KMS-11 (cell line): Measurements from ENCODE around the gene ZNF71.

Experiments
- H2AFZ ChIP-seq: fragments of 200-600 bp; sonication (generic); 2 replicates; pipeline ENCODE4 v1.6.1; 2016; ENCODE audit warnings: antibody characterized with exemption, mixed run types, low read depth
- H3K27ac ChIP-seq: fragments of 200-600 bp; sonication (generic); 2 replicates; pipeline ENCODE4 v1.6.1; 2016; ENCODE audit warnings: mild to moderate bottlenecking, mixed run types
- H3K27me3 ChIP-seq: fragments of 200-600 bp; sonication (generic); 2 replicates; pipeline ENCODE4 v1.6.1; 2017; ENCODE audit warnings: mild to moderate bottlenecking, low read depth, mixed run types, moderate library complexity; ENCODE audit not compliant: insufficient read depth
- H3K36me3 ChIP-seq: fragments of 200-600 bp; sonication (generic); 2 replicates; pipeline ENCODE4 v1.6.1; 2017; ENCODE audit warnings: mild to moderate bottlenecking, mixed run types; ENCODE audit not compliant: insufficient read depth
- H3K4me1 ChIP-seq: fragments of 200-600 bp; sonication (generic); 2 replicates; pipeline ENCODE4 v1.6.1; 2016; ENCODE audit warnings: mild to moderate bottlenecking, low read depth, mixed run types; ENCODE audit not compliant: poor library complexity, severe bottlenecking
- H3K4me2 ChIP-seq: fragments of 200-600 bp; sonication (generic); 2 replicates; pipeline ENCODE4 v1.7.0; 2016; ENCODE audit warnings: mild to moderate bottlenecking, mixed run types
- H3K4me3 ChIP-seq: fragments of 200-600 bp; sonication (generic); IDR thresholded peaks from 2 replicates; pipeline ENCODE4 v1.6.1; 2017; ENCODE audit warnings: low read depth, low read length, mixed read lengths; ENCODE audit not compliant: insufficient read depth
- H3K79me2 ChIP-seq: fragments of 200-600 bp; sonication (generic); 2 replicates; pipeline ENCODE4 v1.6.1; 2016; ENCODE audit warnings: low read depth, mixed run types; ENCODE audit not compliant: insufficient read depth
- H3K9ac ChIP-seq: fragments of 200-600 bp; sonication (generic); 2 replicates; pipeline ENCODE4 v1.6.1; 2016; ENCODE audit warnings: mild to moderate bottlenecking, mixed run types
- H4K20me1 ChIP-seq: fragments of 200-600 bp; sonication (generic); 2 replicates; pipeline ENCODE4 v1.6.1; 2016; ENCODE audit warnings: mild to moderate bottlenecking, mixed run types; ENCODE audit not compliant: insufficient read depth
- TF ChIP-seq, protein P1 (sequence below): fragments of 200-600 bp; sonication (generic); conservative IDR thresholded peaks from 2 replicates; pipeline ENCODE4 v1.6.1; 2017; ENCODE audit warnings: low read depth, mild to moderate bottlenecking, antibody characterized with exemption, low read length, moderate library complexity, mixed read lengths

The ZNF71 gene

DNA sequence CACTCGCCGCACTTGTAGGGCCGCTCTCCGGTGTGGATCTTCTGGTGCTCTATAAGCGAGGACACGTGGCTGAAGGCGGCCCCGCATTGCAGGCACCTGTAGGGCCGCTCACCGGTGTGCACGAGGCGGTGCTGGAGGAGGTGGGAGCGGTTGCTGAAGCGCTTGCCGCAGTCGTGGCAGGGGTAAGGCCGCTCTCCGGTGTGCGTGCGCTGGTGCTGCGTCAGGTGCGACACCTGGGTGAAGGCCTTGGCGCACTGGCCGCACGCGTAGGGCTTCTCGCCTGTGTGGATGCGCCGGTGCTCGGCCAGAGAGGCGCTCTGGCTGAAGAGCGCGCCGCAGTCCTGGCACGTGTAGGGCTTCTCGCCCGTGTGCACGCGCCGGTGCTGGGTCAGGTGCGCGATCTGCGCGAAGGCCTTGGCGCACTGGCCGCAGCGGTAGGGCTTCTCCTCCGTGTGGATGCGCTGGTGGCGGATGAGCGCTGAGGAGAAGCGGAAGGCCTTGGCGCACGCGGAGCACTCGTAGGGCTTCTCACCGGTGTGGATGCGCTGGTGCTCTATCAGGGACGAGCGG, 68.9 kb downstream of the ZNF71 start:
- Histone ChIP-seq H2AFZ (no peak overlapping the region), H3K27me3 (no peaks in the 10 kb centered on the region), H3K4me2 (no peak overlapping the region), H4K20me1 (no peaks in the 10 kb centered on the region), H3K36me3 (no peaks in the 10 kb centered on the region), H3K79me2 (no peaks in the 10 kb centered on the region), H3K9ac (no peak overlapping the region), H3K4me3 (no peak overlapping the region), H3K27ac (no peak overlapping the region), H3K4me1 (no peaks in the 10 kb centered on the region)
- TF ChIP-seq, protein P1, sequence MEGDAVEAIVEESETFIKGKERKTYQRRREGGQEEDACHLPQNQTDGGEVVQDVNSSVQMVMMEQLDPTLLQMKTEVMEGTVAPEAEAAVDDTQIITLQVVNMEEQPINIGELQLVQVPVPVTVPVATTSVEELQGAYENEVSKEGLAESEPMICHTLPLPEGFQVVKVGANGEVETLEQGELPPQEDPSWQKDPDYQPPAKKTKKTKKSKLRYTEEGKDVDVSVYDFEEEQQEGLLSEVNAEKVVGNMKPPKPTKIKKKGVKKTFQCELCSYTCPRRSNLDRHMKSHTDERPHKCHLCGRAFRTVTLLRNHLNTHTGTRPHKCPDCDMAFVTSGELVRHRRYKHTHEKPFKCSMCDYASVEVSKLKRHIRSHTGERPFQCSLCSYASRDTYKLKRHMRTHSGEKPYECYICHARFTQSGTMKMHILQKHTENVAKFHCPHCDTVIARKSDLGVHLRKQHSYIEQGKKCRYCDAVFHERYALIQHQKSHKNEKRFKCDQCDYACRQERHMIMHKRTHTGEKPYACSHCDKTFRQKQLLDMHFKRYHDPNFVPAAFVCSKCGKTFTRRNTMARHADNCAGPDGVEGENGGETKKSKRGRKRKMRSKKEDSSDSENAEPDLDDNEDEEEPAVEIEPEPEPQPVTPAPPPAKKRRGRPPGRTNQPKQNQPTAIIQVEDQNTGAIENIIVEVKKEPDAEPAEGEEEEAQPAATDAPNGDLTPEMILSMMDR: no peak

- no peak overlapping the region for H2AFZ ChIP-seq
- H3K9ac ChIP-seq: no peak overlapping the region
These were observed 69.4 kb downstream of the ZNF71 start for GRCh38 chr19:56664511-56664910.

DNA sequence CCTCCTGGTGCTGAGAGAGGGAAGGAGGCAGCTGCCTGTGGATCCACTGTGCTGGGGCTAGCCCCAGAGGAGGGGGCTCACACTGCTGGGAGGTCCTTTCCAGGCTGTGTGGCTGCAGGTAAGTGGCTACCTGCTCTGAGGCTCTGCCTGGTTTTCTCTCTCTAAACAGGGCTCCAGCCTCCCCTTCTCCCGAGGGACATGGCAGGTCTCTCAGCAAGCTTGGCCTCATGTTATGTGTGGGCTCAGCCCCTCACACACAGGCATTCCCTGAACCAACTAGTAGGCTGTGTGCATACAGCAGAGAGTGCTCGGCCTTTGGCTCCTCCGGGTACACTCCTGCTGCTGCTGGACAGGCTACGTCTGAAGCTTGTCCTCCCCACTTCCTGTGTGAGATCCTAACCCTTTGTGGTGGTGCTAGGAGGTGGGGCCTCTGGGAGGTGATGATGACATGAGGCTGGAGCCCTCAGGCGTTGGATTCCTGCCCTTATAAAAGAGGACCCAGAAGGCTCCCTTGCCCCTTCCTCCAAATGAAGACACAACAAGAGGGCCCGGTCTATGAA, 72.3 kb downstream of the ZNF71 start:
- H3K4me2 ChIP-seq: no peak overlapping the region
- H3K4me3 ChIP-seq: no peak overlapping the region
- no peaks in the 10 kb centered on the region for H4K20me1 ChIP-seq
- H3K36me3 ChIP-seq: no peaks in the 10 kb centered on the region
- TF ChIP-seq, protein P1: no peak
- H3K27me3 ChIP-seq: no peaks in the 10 kb centered on the region
- no peaks in the 10 kb centered on the region for H3K79me2 ChIP-seq
- H3K4me1 ChIP-seq: no peaks in the 10 kb centered on the region
- no peak overlapping the region for H3K9ac ChIP-seq
- H2AFZ ChIP-seq: no peak overlapping the region
- H3K27ac ChIP-seq: no peak overlapping the region

More at GRCh38 chr19:56664511-56664910, 69.4 kb downstream of the ZNF71 start:
- H3K36me3 ChIP-seq: no peaks in the 10 kb centered on the region
- no peak overlapping the region for H3K27ac ChIP-seq
- no peak overlapping the region for H3K4me2 ChIP-seq
- no peak overlapping the region for H3K4me3 ChIP-seq
- TF ChIP-seq, protein P1: no peak
- H3K27me3 ChIP-seq: no peaks in the 10 kb centered on the region
- H3K79me2 ChIP-seq: no peaks in the 10 kb centered on the region
- H4K20me1 ChIP-seq: no peaks in the 10 kb centered on the region
- no peaks in the 10 kb centered on the region for H3K4me1 ChIP-seq

DNA sequence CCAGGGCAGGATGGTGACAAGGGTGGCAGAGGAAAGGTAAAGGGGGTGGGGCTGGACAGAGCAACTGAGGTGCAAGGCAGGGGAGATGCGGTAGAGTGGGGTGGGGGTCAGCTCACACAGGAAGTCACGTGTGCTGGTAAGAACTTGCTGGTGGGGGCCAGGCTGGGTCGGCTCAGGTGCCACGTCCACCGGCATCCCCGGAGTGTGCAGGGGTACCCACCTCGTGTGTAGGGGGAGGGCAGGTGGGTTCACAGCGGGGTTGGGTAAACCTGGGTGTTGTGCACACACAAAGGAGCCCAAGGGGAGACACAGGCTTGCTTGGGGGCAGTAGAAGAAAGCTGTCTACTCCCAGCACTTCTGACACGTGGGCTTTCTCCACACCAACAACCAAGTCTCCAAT, 73.6 kb downstream of the ZNF71 start:
- H3K4me1 ChIP-seq: no peaks in the 10 kb centered on the region
- H4K20me1 ChIP-seq: no peaks in the 10 kb centered on the region
- H3K4me2 ChIP-seq: no peak overlapping the region
- no peak overlapping the region for H3K27ac ChIP-seq
- H3K9ac ChIP-seq: no peak overlapping the region
- H3K79me2 ChIP-seq: no peaks in the 10 kb centered on the region
- no peak overlapping the region for H3K4me3 ChIP-seq
- no peaks in the 10 kb centered on the region for H3K36me3 ChIP-seq
- no peak overlapping the region for H2AFZ ChIP-seq
- no peaks in the 10 kb centered on the region for H3K27me3 ChIP-seq
- TF ChIP-seq, protein P1: no peak
